ENCODE results near the gene FRMD4A.
A peak's percentile ranks its signal among the peaks of the same experiment; 100 is the strongest.

FRMD4A gene

GRCh38 chr10:13847201-13847631 lies 483.5 kb downstream of the FRMD4A start:
- Mint-ChIP-seq H3K4me1 (peaks cover 37% of the 10 kb centered on the region), H3K9me3 (no peaks in the 10 kb centered on the region), H3K4me3 (no peak overlapping the region), H3K27ac (peak overlapping the region in 2 of 3 experiments; percentile 41 to 58), H3K36me3 (ENCODE audit: low read depth) (peaks cover 10% of the 10 kb centered on the region), H3K27me3 (ENCODE audit: low read depth) (no peaks in the 10 kb centered on the region)
- TF ChIP-seq CTCF (IDR thresholded peaks at IDR 0.05; ENCODE audit: unreplicated experiment in 3 of 3): no peak

GRCh38 chr10:13845897-13846296 lies 484.8 kb downstream of the FRMD4A start:
- no peaks in the 10 kb centered on the region for H3K27me3 Mint-ChIP-seq (ENCODE audit: low read depth)
- no peak overlapping the region for H3K4me3 Mint-ChIP-seq
- TF ChIP-seq CTCF (IDR thresholded peaks at IDR 0.05; ENCODE audit: unreplicated experiment in 3 of 3): no peak
- H3K9me3 Mint-ChIP-seq: no peaks in the 10 kb centered on the region
- peaks cover 21% of the 10 kb centered on the region for H3K36me3 Mint-ChIP-seq (ENCODE audit: low read depth)
- no peak overlapping the region for H3K27ac Mint-ChIP-seq
- peaks cover 37% of the 10 kb centered on the region for H3K4me1 Mint-ChIP-seq

GRCh38 chr10:13844651-13845050 lies 486.1 kb downstream of the FRMD4A start:
- peaks cover 2% of the 10 kb centered on the region for H3K9me3 Mint-ChIP-seq
- no peak overlapping the region for H3K4me3 Mint-ChIP-seq
- peaks cover 37% of the 10 kb centered on the region for H3K4me1 Mint-ChIP-seq
- H3K27ac Mint-ChIP-seq: peak overlapping the region in 1 of 3 experiments; percentile 18
- H3K36me3 Mint-ChIP-seq (ENCODE audit: low read depth): peaks cover 25% of the 10 kb centered on the region
- no peak for TF ChIP-seq CTCF (IDR thresholded peaks at IDR 0.05; ENCODE audit: unreplicated experiment in 3 of 3)
- no peaks in the 10 kb centered on the region for H3K27me3 Mint-ChIP-seq (ENCODE audit: low read depth)

- Mint-ChIP-seq H3K9me3 (peaks cover 2% of the 10 kb centered on the region), H3K4me1 (peaks cover 26% of the 10 kb centered on the region), H3K4me3 (no peak overlapping the region), H3K27ac (no peak overlapping the region), H3K36me3 (ENCODE audit: low read depth) (peaks cover 18% of the 10 kb centered on the region), H3K27me3 (ENCODE audit: low read depth) (no peaks in the 10 kb centered on the region)
- no peak for TF ChIP-seq CTCF (IDR thresholded peaks at IDR 0.05; ENCODE audit: unreplicated experiment in 3 of 3)
Measured at GRCh38 chr10:13842117-13842516, 488.6 kb downstream of the FRMD4A start.

- H3K4me1 Mint-ChIP-seq: peaks cover 22% of the 10 kb centered on the region
Measured at GRCh38 chr10:13840036-13840435, 490.7 kb downstream of the FRMD4A start.

More at GRCh38 chr10:13840036-13840435, 490.7 kb downstream of the FRMD4A start:
- no peak for TF ChIP-seq CTCF (IDR thresholded peaks at IDR 0.05; ENCODE audit: unreplicated experiment in 3 of 3)
- Mint-ChIP-seq H3K9me3 (peaks cover 2% of the 10 kb centered on the region), H3K27me3 (ENCODE audit: low read depth) (no peaks in the 10 kb centered on the region), H3K4me3 (no peak overlapping the region), H3K36me3 (ENCODE audit: low read depth) (peaks cover 18% of the 10 kb centered on the region), H3K27ac (no peak overlapping the region)

Data from nephron (organoid).